ENCODE results near the gene PARP12.

The PARP12 gene

DNA sequence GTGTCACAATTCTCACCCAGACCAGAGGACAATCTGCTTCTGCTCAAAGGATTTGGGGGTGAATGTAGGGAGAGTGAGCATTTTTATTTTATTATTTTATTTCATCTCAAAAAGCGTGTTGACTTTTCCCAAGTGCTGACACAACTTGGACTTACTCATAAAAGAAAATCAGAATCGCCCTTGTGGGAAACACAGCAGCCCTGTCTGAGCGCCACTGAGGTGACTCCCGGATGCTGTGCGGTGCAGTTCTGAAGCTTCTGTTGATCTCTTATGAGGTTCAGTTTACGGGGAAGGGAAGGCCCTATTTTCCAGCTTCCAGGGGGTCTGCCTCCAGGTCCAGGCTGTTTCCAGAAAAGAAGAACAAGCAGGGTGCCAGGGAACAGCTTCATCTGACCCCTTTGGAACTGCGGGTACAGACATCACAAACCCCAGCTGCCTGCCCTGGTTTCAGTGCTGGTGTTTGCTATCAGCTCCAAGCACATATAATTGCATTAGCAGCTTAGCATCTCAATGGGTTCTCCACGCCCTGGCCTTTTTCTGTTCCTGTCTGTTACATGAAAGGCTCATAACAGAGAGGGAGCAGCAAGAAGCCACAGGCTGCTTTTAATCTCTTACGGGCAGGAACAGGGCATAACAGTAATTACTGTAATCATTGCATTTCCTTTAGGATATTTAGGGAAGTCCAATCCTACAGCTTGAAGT is 52.4 kb downstream of the PARP12 start:
- DNase-seq, result no peak

DNA sequence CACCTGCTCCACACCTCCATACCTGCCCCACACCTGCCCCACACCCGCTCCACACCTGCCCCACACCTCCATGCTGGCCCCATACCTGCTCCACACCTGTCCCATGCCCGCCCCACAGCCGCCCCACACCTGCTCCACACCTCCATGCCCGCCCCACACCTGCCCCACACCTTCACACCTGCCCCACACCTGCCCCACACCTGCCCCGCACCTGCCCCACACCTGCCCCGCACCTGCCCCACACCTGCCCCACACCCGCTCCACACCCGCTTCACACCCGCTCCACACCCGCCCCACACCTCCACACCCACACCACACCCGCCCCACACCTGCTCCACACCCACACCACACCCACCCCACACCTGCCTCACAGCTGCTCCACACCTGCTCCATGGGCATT is 53.0 kb downstream of the PARP12 start:
- no peak for DNase-seq

- no peak for DNase-seq
Measured at GRCh38 chr7:140008755-140009610, 53.8 kb downstream of the PARP12 start.

DNA sequence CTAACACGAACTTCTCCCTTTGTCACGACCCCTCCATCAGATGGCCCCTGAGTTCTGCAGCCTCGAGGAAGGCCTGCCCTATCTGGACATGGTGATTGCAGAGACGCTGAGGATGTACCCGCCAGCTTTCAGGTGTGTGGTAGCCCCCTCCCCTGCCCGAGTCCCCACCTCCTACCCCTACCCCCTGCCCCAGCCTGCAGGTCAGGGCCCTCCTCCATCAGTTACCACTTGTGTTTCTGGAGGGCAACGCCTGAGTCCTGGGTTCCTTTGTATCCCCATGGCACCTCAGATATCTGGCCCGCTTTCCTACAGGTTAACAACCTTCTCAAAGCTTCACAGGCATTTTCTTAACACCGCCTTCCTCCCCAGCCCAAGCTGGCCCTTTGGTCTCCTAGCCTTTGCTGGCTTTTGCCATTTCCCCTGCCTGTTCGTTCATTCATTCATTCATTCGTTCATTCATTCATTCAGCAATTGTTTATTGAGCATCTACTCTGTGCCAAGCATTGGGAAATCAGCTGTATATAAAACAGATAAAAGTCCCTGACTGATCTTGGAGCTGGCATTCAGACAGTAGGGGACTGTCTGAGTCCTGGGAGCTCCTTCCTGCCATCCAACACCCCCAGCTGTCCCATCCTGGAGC is 55.6 kb downstream of the PARP12 start:
- no peak for DNase-seq

DNA sequence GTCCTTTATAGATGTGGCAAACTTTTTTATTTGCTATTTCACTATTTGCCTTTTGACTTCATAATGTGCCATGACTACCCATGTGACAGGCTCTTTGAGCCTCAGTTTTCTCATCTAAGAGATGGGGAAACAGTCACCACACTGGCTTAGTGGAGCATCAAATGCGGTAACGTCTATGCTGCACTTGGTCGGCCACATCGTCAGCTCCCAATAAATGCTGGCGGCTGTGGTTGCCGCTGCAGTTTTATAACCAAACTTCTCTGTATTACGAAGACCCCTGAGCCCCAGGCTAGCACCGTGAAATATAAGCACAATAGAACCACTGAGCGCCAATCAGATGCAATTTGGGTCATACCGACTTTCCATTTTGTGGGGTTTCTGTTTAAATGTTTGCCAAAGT is 56.2 kb downstream of the PARP12 start:
- DNase-seq, result no peak

- DNase-seq, result no peak
Measured at GRCh38 chr7:140005754-140006503, 56.8 kb downstream of the PARP12 start.

- no peak for DNase-seq
Measured at GRCh38 chr7:140005341-140005740, 57.4 kb downstream of the PARP12 start.

DNA sequence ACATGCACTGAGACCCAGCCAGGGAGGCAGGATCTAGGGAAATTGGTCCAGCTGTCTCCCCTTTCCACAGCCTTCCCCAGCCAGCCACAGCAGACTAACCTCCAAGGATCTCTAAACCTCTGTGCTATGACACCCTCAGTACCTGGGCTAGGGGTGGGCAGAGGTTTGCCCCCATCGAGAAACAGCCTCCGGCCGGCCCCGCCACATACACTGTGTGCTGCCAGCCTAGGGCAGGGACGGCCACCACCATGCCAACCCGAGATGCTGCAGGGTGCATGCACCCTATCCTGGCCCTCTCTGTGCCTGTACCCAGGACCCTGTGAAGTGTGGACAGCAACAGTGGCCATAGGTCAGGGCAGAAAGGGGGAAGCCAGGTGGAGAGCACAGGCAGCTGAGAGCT is 58.1 kb downstream of the PARP12 start:
- DNase-seq, result no peak

- DNase-seq, result peak; percentile 57
Measured at GRCh38 chr7:140003913-140004382, 58.8 kb downstream of the PARP12 start.

DNA sequence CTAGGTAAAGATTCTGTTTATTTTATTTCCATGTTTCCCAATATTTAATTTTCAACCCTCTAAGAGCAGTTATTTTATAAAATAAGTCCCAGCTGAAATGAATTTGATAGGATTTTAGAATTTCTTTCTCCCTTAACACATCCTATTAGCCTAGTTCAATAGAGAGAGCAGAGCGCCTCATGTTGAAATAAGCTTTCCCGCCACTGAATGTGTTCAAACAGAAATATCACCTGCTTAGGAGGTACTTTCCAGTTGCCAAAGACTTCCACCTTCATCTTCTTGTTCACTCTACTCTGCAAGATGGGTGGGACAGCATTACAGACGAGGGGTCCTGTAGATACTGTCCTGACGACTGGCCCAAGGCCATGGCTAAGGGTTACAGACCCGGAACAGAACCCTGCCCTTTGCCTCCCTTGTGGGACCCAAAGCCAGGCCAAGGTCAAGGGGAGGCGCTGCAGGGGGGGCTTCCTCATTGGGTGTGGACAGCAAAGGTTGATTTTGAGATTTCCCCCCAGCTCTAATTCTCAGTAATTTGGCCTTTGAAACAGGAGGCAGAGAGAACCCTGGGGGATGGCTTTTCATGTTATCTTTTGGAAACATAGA is 62.0 kb downstream of the PARP12 start:
- DNase-seq, result no peak

DNA sequence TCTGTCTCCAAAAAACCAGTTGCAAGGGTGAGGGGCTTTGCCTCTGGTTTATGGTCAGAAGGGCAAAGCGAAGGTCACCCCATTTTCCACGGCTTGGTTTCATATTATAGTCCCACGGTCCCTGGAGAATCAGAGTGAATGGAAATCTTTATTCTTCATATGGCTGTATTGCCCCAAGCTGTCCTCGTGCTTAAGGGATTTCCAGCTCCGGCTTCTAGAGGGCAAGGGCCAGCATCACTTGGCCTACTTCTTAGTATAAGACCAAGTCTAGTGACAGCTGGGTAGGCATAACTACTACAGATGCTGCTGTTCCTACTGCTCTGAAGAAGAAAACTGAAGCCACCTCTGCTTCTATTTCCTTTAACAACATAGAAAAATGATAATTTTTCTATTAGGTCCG is 63.2 kb downstream of the PARP12 start:
- DNase-seq, result no peak

DNA sequence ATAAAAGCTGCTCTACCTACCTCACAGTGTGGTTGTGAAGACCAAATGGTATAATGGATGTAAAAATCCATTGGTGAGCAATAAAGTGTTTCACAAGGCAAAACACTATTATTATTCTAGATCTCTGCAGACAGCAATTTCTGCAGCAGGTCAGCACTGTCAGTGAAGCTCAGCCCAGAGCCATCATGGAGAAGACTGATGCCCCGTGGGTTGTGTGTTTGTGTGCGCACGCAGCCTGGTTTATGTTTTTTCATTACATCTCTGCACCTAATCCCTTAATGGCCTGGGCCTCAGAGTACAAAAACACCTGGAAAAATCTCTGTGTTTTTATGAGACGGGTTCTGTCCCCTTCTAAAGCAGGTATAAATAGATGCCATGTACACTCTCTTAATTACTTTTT is 64.2 kb downstream of the PARP12 start:
- no peak for DNase-seq

GRCh38 chr7:139995017-139995915 is 67.5 kb downstream of the PARP12 start:
- DNase-seq, result no peak

GRCh38 chr7:139994356-139994755 is 68.4 kb downstream of the PARP12 start:
- no peak for DNase-seq

DNA sequence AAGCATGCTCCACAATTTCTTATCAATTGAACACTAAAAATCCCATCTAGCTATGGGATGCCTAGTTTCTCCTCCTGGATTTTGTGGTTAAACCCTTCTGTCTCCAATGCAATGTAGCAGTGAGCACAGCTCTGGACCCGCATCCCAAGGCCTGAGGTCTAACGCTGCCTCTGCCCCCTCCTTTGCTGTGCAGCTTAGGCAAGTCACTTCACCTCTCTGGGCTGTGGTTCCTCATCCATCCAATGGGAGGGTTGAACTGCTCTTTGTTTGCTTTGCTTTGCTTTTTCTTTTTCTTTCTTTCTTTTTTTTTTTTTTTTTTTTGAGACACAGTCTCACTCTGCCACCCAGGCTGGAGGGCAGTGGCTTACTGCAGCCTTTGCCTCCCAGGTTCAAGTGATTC is 69.2 kb downstream of the PARP12 start:
- no peak for DNase-seq

- DNase-seq, result no peak
Measured at GRCh38 chr7:139993169-139993568, 69.6 kb downstream of the PARP12 start.

DNA sequence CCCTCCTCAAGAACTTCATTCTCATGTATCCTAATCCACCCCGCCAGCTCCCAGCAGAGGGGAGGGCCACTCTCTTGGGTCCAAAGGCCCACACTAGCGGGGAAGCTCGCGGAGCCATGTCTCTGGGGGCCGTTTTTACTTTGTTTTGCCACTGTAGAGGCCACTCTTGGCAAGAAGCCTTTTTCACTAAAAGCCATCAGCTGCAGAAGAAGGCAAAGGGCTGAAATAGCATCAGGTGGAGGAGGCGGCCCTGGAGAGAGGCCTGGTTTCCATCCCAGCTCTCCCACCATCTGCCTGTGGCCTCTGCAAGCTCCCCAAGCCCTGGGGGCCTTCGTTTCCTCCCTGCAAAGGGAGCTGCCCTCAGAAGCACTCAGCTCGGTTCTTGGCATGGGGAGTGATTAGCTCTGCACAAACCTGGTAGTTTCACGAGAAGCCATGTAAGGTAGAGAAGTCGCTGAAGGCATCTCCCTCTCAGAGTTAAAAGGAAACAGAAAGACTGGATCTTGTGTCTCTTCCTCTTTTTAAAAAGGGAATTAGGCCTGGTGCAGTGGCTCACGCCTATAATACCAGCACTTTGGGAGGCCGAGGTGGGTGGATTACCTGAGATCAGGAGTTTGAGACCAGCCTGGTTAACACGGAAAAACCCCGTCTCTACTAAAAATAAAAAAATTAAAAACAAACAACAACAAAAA is 70.3 kb downstream of the PARP12 start:
- no peak for DNase-seq

DNA sequence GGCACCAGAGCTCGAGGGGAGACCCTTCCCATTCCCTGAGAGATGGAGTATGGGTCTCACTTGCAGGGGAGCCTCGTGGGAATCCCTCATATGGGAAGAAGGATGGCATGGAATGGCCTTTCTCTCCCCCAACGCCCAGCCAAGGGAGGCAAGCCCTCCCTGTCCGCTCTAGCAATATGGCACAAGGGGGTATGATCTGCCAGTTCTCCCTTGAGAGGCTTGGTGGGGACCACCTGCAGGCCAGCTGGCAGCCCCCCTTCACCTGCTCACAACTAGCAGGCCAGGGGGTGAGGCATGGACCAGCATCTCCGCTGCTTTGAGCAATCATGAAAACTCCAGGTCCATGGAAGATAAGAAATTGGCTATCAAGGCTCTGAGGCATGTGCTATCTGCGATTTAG is 70.8 kb downstream of the PARP12 start:
- DNase-seq, result no peak

- DNase-seq, result no peak
Measured at GRCh38 chr7:139991269-139991666, 71.5 kb downstream of the PARP12 start.

DNA sequence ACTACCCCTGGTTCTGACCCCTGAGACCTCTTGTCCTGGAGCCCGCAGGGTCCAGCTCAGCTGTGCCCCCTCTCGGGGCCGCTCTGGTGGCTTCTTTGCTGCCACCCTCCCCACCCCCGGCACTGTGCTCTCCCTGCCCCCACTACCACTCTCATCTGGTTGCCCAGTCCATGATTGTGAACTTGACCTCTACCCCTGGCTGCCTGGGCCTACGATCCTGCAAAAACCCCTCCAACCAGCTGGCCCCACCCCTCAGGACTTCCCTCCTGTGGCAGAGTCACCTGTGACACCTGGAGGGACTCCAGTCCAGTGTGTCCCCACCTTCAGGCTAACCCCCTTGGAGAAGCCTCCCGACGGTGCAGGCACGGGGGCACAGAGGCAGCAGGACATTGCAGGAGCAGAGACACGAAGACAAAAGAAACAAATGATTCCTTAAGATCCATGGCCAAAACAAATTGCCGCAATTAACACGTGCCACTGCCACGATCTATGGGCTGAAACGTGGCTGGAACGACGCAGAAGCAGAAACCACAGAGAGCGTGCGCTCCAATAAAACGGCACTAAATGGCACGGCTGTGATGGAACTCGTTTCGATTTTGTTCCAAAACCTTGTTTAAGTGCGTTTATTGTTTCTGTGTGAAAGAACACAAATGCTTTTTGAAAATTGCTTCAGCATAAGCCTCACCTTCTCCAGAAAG is 72.0 kb downstream of the PARP12 start:
- no peak for DNase-seq
